Ascending aorta (tissue), 2 donors: ENCODE data around the gene URB1. TPM values are rescaled to one million over a fixed set of nuclear protein-coding genes. Genes with fewer than 3 reads are reported as not detected.

ENCODE experiments used
- DNase-seq, 2 donors: peaks; one replicate each; pipeline ENCODE4 v3.0.0-alpha.2; 2019; ENCODE audit warnings: low spot score in 2 of 2
- H3K27ac ChIP-seq, 2 donors: fragments of 200-600 bp; sonication (generic); one replicate each; pipeline ENCODE4 v1.5.1; 2016 to 2017; ENCODE audit warnings: mild to moderate bottlenecking in 1 of 2
- H3K27me3 ChIP-seq: fragments of 200-600 bp; sonication (generic); one replicate; pipeline ENCODE4 v1.5.1; 2017
- H3K36me3 ChIP-seq, 2 donors: fragments of 200-600 bp; sonication (generic); one replicate each; pipeline ENCODE4 v1.5.1; 2016
- H3K4me1 ChIP-seq, 2 donors: fragments of 200-600 bp; sonication (generic); one replicate each; pipeline ENCODE4 v1.5.1; 2016 to 2017; ENCODE audit warnings: mild to moderate bottlenecking in 1 of 2
- H3K4me3 ChIP-seq, 2 donors: fragments of 200-600 bp; sonication (generic); one replicate each; pipeline ENCODE4 v1.5.1; 2016 to 2017; ENCODE audit warnings: mild to moderate bottlenecking in 1 of 2
- H3K9me3 ChIP-seq, 2 donors: fragments of 200-600 bp; sonication (generic); one replicate each; pipeline ENCODE4 v1.5.1; 2016
- CTCF ChIP-seq, 3 experiments: fragments of 200-600 bp in 2 of 3; fragments of 450-650 bp in 1 of 3; sonication (generic) in 2 of 3; IDR thresholded peaks; one replicate each; pipeline ENCODE4 v1.5.1; 2016 to 2019; ENCODE audit warnings: antibody characterized with exemption in 3 of 3, mild to moderate bottlenecking in 1 of 3, moderate library complexity in 1 of 3
- intact Hi-C: fragments of 100-400 bp; cut with DNase I; formaldehyde crosslinking; loops from one replicate; pipeline ENCODE4 v1.15.1; 2023
- total RNA-seq: library from RNA; depleted of rRNA; stranded (reverse); fragments of >200 nt; gene quantifications from one replicate; pipeline ENCODE4 v1.1.0, GENCODE V29; 2016

URB1 gene
- total RNA-seq, 1 donor from 2014 or later, result 35.4 TPM

GRCh38 chr21:32364796-32365195 lies 28.0 kb downstream of the URB1 start:
- Histone ChIP-seq H3K27me3 (no peaks in the 10 kb centered on the region), H3K36me3 (peaks cover 89 to 97% of the 10 kb centered on the region in 2 donors), H3K27ac (peak overlapping the region; percentile 22), H3K4me1 (peaks cover 0 to 7% of the 10 kb centered on the region in 2 donors), H3K4me3 (no peak overlapping the region), H3K9me3 (no peaks in the 10 kb centered on the region)
- DNase-seq, result peak in 1 of 2 donors; percentile 33
- intact Hi-C loops, result no loop called here
- TF ChIP-seq CTCF (IDR thresholded peaks at IDR 0.05), result no peak

GRCh38 chr21:32364387-32364786 lies 28.4 kb downstream of the URB1 start:
- intact Hi-C loops, result no loop called here
- peaks cover 0 to 7% of the 10 kb centered on the region in 2 donors for H3K4me1 ChIP-seq
- H3K36me3 ChIP-seq, result peaks cover 93 to 100% of the 10 kb centered on the region in 2 donors
- peak overlapping the region; percentile 22 for H3K27ac ChIP-seq
- H3K27me3 ChIP-seq, result no peaks in the 10 kb centered on the region
- peak in 1 of 2 donors; percentile 59 for DNase-seq
- no peaks in the 10 kb centered on the region for H3K9me3 ChIP-seq
- TF ChIP-seq CTCF (IDR thresholded peaks at IDR 0.05), result no peak
- H3K4me3 ChIP-seq, result no peak overlapping the region

- DNase-seq, result no peak
- no peak for TF ChIP-seq CTCF (IDR thresholded peaks at IDR 0.05)
- H3K27me3 ChIP-seq, result no peaks in the 10 kb centered on the region
- no peaks in the 10 kb centered on the region for H3K9me3 ChIP-seq
- H3K4me1 ChIP-seq, result peaks cover 0 to 3% of the 10 kb centered on the region in 2 donors
- peaks cover 92 to 100% of the 10 kb centered on the region in 2 donors for H3K36me3 ChIP-seq
- intact Hi-C loops, result no loop called here
- H3K4me3 ChIP-seq, result no peak overlapping the region
- H3K27ac ChIP-seq, result no peak overlapping the region
Observed at GRCh38 chr21:32360401-32360975, 32.3 kb downstream of the URB1 start.

- H3K27me3 ChIP-seq, result no peaks in the 10 kb centered on the region
- no peaks in the 10 kb centered on the region for H3K9me3 ChIP-seq
- peaks cover 0 to 1% of the 10 kb centered on the region in 2 donors for H3K4me1 ChIP-seq
- no peak for DNase-seq
- intact Hi-C loops, result no loop called here
- no peak overlapping the region for H3K4me3 ChIP-seq
- H3K27ac ChIP-seq, result no peak overlapping the region
- TF ChIP-seq CTCF (IDR thresholded peaks at IDR 0.05), result no peak
- peaks cover 90 to 100% of the 10 kb centered on the region in 2 donors for H3K36me3 ChIP-seq
Observed at GRCh38 chr21:32359719-32360260, 33.0 kb downstream of the URB1 start.

- no peaks in the 10 kb centered on the region for H3K27me3 ChIP-seq
- H3K4me1 ChIP-seq, result no peaks in the 10 kb centered on the region
- TF ChIP-seq CTCF (IDR thresholded peaks at IDR 0.05), result no peak
- intact Hi-C loops, result no loop called here
- no peak for DNase-seq
- H3K4me3 ChIP-seq, result no peak overlapping the region
- H3K9me3 ChIP-seq, result no peaks in the 10 kb centered on the region
- H3K27ac ChIP-seq, result no peak overlapping the region
- peaks cover 93 to 100% of the 10 kb centered on the region in 2 donors for H3K36me3 ChIP-seq
Observed at GRCh38 chr21:32356874-32357395, 35.9 kb downstream of the URB1 start.
